ENCODE data around the gene TXNDC11. TPM values are rescaled to one million over a fixed set of nuclear protein-coding genes. Genes with fewer than 3 reads are reported as not detected.

The TXNDC11 gene
- total and polyA plus RNA-seq, 10 of the 15 experiments (the other 5 are each of a cell fraction or from before 2014, with no cell fraction given): 1.7 to 86.7 (median 54.4) TPM

GRCh38 chr16:11679941-11680911, 62.4 kb downstream of the TXNDC11 start:
- Histone ChIP-seq H3K9me3 (replicated peaks; ENCODE audit: control insufficient read depth, insufficient read depth, low read length) (no peaks in the 10 kb centered on the region), H3K27ac (ENCODE audit: control insufficient read depth, insufficient read depth) (peak overlapping the region; percentile 20; the same call in 1 of the 2 replicates), H3K4me3 (no peak overlapping the region), H3K4me1 (ENCODE audit: control insufficient read depth, insufficient read depth, low read length) (peaks cover 86% of the 10 kb centered on the region), H4K20me1 (ENCODE audit: control insufficient read depth, insufficient read depth) (peaks cover 6% of the 10 kb centered on the region; the same call in 1 of the 2 replicates), H3K79me2 (ENCODE audit: control insufficient read depth, insufficient read depth, low read length) (peaks cover 26% of the 10 kb centered on the region), H3K36me3 (ENCODE audit: control insufficient read depth in 2 of 2, insufficient read depth in 2 of 2, low read length in 1 of 2) (peaks cover 42 to 54% of the 10 kb centered on the region in 2 experiments), H3K9ac (ENCODE audit: control insufficient read depth, insufficient read depth, low read length) (no peak overlapping the region), H2AFZ (ENCODE audit: control insufficient read depth, low read depth, low read length) (no peak overlapping the region), H3K4me2 (ENCODE audit: control insufficient read depth, insufficient read depth) (peak overlapping the region; percentile 75), H3K27me3 (replicated peaks in 1 of 2; ENCODE audit: control insufficient read depth in 2 of 2, insufficient read depth in 2 of 2, low read length in 1 of 2) (no peaks in the 10 kb centered on the region)
- ChIA-PET POLR2A (interaction anchor here (0.5 to 7.9 kb wide), 6 partner anchors 8 to 424 kb away, joined by 3 to 75 read pairs (median 6); partner anchors contain the start of genes SNN, SOCS1 and ZC3H7A), CTCF (interaction anchor here (1.0 to 5.2 kb wide), 5 partner anchors 9 to 60 kb away, joined by 3 to 34 read pairs (median 12); no protein-coding TSS in a partner anchor), SMC1A (ENCODE audit: uncharacterized antibody, unreplicated experiment) (interaction anchor here (0.7 to 6.8 kb wide), 10 partner anchors 9 to 107 kb away, joined by 3 to 43 read pairs (median 4); partner anchors contain the start of gene SNN), RAD21 (ENCODE audit: unreplicated experiment) (interaction anchor here (0.9 to 1.8 kb wide), 4 partner anchors 9 to 117 kb away, joined by 3 to 15 read pairs (median 6); partner anchors contain the start of gene ZC3H7A)
- no peak for FAIRE-seq
- DNase-seq (ENCODE audit: low read depth, low spot score): no peak
- TF ChIP-seq POLR2A (IDR thresholded peaks at IDR 0.05; ENCODE audit: low read depth, low read length) (0 out of 2 replicates have a peak, but pooled peaks have one; percentile 4), RB1 (IDR thresholded peaks at IDR 0.05; ENCODE audit: borderline replicate concordance) (no peak)
- no TSS peak for BruUV-seq (replicated peaks)
- 78% methylated on average over 12 of the region's 12 CpGs for WGBS (ENCODE audit: insufficient coverage, insufficient replicate concordance, low lambda C conversion rate, missing lambda C conversion rate)
- ATAC-seq: no peak
- intact Hi-C loops (cut with micrococcal nuclease; ENCODE audit: unreplicated experiment) (no loop called here), in situ Hi-C loops (cut with MboI) (no loop called here)

GRCh38 chr16:11679250-11679649, 63.4 kb downstream of the TXNDC11 start:
- Histone ChIP-seq H3K36me3 (ENCODE audit: control insufficient read depth in 2 of 2, insufficient read depth in 2 of 2, low read length in 1 of 2) (peaks cover 39 to 46% of the 10 kb centered on the region in 2 experiments), H3K4me1 (ENCODE audit: control insufficient read depth, insufficient read depth, low read length) (peaks cover 78% of the 10 kb centered on the region), H3K79me2 (ENCODE audit: control insufficient read depth, insufficient read depth, low read length) (peaks cover 26% of the 10 kb centered on the region), H3K4me2 (ENCODE audit: control insufficient read depth, insufficient read depth) (peak overlapping the region; percentile 75), H4K20me1 (ENCODE audit: control insufficient read depth, insufficient read depth) (peaks cover 6% of the 10 kb centered on the region; the same call in 1 of the 2 replicates), H3K9me3 (replicated peaks; ENCODE audit: control insufficient read depth, insufficient read depth, low read length) (no peaks in the 10 kb centered on the region), H3K27me3 (replicated peaks in 1 of 2; ENCODE audit: control insufficient read depth in 2 of 2, insufficient read depth in 2 of 2, low read length in 1 of 2) (no peaks in the 10 kb centered on the region), H3K27ac (ENCODE audit: control insufficient read depth, insufficient read depth) (peak overlapping the region; percentile 57), H2AFZ (ENCODE audit: control insufficient read depth, low read depth, low read length) (no peak overlapping the region), H3K4me3 (peak overlapping the region; percentile 37; the same call in 1 of the 2 replicates), H3K9ac (ENCODE audit: control insufficient read depth, insufficient read depth, low read length) (0 out of 2 replicates have a peak overlapping the region, but pooled peaks have one; percentile 12)
- no peak for ATAC-seq
- TF ChIP-seq ZBTB4 (CRISPR knock-in tag; IDR thresholded peaks at IDR 0.05) (no peak), POLR2A (IDR thresholded peaks at IDR 0.05; ENCODE audit: low read depth, low read length) (peak; percentile 33; the same call in 1 of the 2 replicates)
- WGBS (ENCODE audit: insufficient coverage, insufficient replicate concordance, low lambda C conversion rate, missing lambda C conversion rate): 85% methylated on average over 13 of the region's 13 CpGs
- no TSS peak for BruUV-seq (replicated peaks)
- no peak for FAIRE-seq
- DNase-seq (ENCODE audit: low read depth, low spot score): no peak
- ChIA-PET POLR2A (interaction anchor here (0.9 to 7.9 kb wide), 7 partner anchors 9 to 423 kb away, joined by 3 to 75 read pairs (median 8); partner anchors contain the start of genes SNN, SOCS1 and ZC3H7A), CTCF (interaction anchor here (1.0 to 5.2 kb wide), 6 partner anchors 10 to 147 kb away, joined by 3 to 34 read pairs (median 10); no protein-coding TSS in a partner anchor), RAD21 (ENCODE audit: unreplicated experiment) (interaction anchor here (0.6 to 4.1 kb wide), 8 partner anchors 10 to 728 kb away, joined by 3 to 34 read pairs (median 6); partner anchors contain the start of genes SNN and ZC3H7A), SMC1A (ENCODE audit: uncharacterized antibody, unreplicated experiment) (interaction anchor here (0.7 to 6.8 kb wide), 10 partner anchors 10 to 147 kb away, joined by 3 to 46 read pairs (median 4); partner anchors contain the start of gene SNN)
- in situ Hi-C loops (cut with MboI) (no loop called here), intact Hi-C loops (cut with micrococcal nuclease; ENCODE audit: unreplicated experiment) (no loop called here)
